ENCODE results near the gene OR2AP1. TPM values are rescaled to one million over a fixed set of nuclear protein-coding genes. Genes with fewer than 3 reads are reported as not detected.
"Not testable (repeated sequence)": the region's sequence is repeated elsewhere in the genome, so short reads cannot be mapped to it uniquely, and the experiment has no call there.

OR2AP1 gene
- total RNA-seq, 1 donor from 2014 or later, result not detected

GRCh38 chr12:55582066-55582465 is 9.8 kb downstream of the OR2AP1 start:
- peaks cover 3% of the 10 kb centered on the region for H3K27me3 Mint-ChIP-seq (ENCODE audit: low read depth)
- no peaks in the 10 kb centered on the region for H3K4me1 Mint-ChIP-seq
- H3K36me3 Mint-ChIP-seq (ENCODE audit: low read depth), result no peaks in the 10 kb centered on the region
- H3K9me3 Mint-ChIP-seq, result peaks cover 5% of the 10 kb centered on the region
- no peak for TF ChIP-seq CTCF (conservative IDR thresholded peaks at IDR 0.05)
- DNase-seq (ENCODE audit: low read depth, low spot score), result no peak
- no peak overlapping the region for H3K27ac Mint-ChIP-seq (ENCODE audit: unreplicated experiment)
- H3K4me3 Mint-ChIP-seq, result no peak overlapping the region

GRCh38 chr12:55585817-55586216 is 13.5 kb downstream of the OR2AP1 start:
- TF ChIP-seq CTCF (conservative IDR thresholded peaks at IDR 0.05), result no peak
- no peak for DNase-seq (ENCODE audit: low read depth, low spot score)
- Mint-ChIP-seq H3K36me3 (ENCODE audit: low read depth) (no peaks in the 10 kb centered on the region), H3K4me1 (no peaks in the 10 kb centered on the region), H3K27me3 (ENCODE audit: low read depth) (peaks cover 3% of the 10 kb centered on the region), H3K9me3 (peaks cover 10% of the 10 kb centered on the region), H3K4me3 (no peak overlapping the region), H3K27ac (ENCODE audit: unreplicated experiment) (no peak overlapping the region)

DNA sequence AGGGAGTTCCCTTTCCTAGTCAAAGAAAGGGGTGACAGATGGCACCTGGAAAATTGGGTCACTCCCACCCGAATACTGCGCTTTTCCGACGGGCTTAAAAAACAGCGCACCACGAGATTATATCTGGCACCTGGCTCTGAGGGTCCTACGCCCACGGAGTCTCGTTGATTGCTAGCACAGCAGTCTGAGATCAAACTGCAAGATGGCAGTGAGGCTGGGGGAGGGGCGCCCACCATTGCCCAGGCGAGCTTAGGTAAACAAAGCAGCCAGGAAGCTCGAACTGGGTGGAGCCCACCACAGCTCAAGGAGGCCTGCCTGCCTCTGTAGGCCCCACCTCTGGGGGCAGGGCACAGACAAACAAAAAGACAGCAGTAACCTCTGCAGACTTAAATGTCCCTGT is 17.9 kb downstream of the OR2AP1 start:
- not testable (repeated sequence) for H3K27me3 Mint-ChIP-seq (ENCODE audit: low read depth); H3K27ac Mint-ChIP-seq (ENCODE audit: unreplicated experiment); H3K4me1 Mint-ChIP-seq; H3K4me3 Mint-ChIP-seq; H3K36me3 Mint-ChIP-seq (ENCODE audit: low read depth); DNase-seq (ENCODE audit: low read depth, low spot score)
- peaks cover 21% of the 10 kb centered on the region for H3K9me3 Mint-ChIP-seq

GRCh38 chr12:55607821-55608594 is 35.7 kb downstream of the OR2AP1 start:
- H3K27ac Mint-ChIP-seq (ENCODE audit: unreplicated experiment), result no peak overlapping the region
- DNase-seq (ENCODE audit: low read depth, low spot score), result no peak
- H3K9me3 Mint-ChIP-seq, result peaks cover 2% of the 10 kb centered on the region
- H3K27me3 Mint-ChIP-seq (ENCODE audit: low read depth), result peaks cover 6% of the 10 kb centered on the region
- no peaks in the 10 kb centered on the region for H3K4me1 Mint-ChIP-seq
- H3K36me3 Mint-ChIP-seq (ENCODE audit: low read depth), result no peaks in the 10 kb centered on the region
- no peak overlapping the region for H3K4me3 Mint-ChIP-seq
- TF ChIP-seq CTCF (conservative IDR thresholded peaks at IDR 0.05), result no peak

DNA sequence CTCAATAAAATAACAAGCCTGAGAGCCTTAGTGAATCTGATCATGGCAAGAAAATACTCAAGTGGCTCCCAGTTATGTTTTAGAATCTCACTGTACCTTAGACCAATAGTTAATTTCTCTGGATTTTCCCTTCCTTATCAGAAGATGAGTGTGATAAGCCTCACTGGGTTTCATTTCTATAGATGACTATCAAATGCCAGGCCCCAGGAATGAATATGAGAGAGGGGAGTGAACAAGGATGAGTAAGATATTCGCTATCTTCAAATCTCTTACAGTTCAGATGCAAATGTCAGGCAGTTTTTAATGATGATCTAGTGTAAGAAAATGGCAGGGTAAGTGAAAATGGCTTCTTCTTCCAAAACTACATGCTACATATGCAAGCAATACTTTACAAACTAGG is 38.3 kb downstream of the OR2AP1 start:
- TF ChIP-seq CTCF (conservative IDR thresholded peaks at IDR 0.05), result no peak
- Mint-ChIP-seq H3K9me3 (peaks cover 11% of the 10 kb centered on the region), H3K36me3 (ENCODE audit: low read depth) (peaks cover 3% of the 10 kb centered on the region), H3K27ac (ENCODE audit: unreplicated experiment) (no peak overlapping the region), H3K4me1 (no peaks in the 10 kb centered on the region), H3K27me3 (ENCODE audit: low read depth) (peaks cover 3% of the 10 kb centered on the region), H3K4me3 (no peak overlapping the region)
- no peak for DNase-seq (ENCODE audit: low read depth, low spot score)

DNA sequence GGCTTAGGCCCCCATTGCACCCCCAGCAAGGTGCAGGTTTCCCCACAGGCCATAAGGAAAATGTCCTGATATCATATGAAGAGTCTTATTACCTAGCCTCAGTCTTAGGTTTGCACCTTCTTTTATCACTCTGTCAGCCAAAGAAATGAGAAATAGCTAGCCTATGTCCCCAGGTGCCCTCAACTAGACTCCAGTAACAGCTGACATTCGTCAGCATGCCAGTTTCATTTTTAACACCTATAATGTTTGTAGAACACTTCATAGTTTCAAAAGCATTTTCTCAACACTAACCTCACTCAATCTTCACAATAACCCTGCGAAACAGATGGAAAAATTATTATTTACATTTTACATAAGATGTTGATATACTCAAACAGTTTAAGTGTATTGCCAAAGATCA is 40.4 kb downstream of the OR2AP1 start:
- Mint-ChIP-seq H3K27me3 (ENCODE audit: low read depth) (no peaks in the 10 kb centered on the region), H3K9me3 (peaks cover 25% of the 10 kb centered on the region), H3K36me3 (ENCODE audit: low read depth) (peaks cover 10% of the 10 kb centered on the region), H3K4me1 (no peaks in the 10 kb centered on the region), H3K27ac (ENCODE audit: unreplicated experiment) (no peak overlapping the region), H3K4me3 (no peak overlapping the region)
- DNase-seq (ENCODE audit: low read depth, low spot score), result no peak
- TF ChIP-seq CTCF (conservative IDR thresholded peaks at IDR 0.05), result no peak
